MCF 10A (cell line): ENCODE data around the gene SIGLEC8. TPM values are rescaled to one million over a fixed set of nuclear protein-coding genes. Genes with fewer than 3 reads are reported as not detected.
A peak's percentile ranks its signal among the peaks of the same experiment; 100 is the strongest.

ENCODE experiments used
- BruUV-seq: library from RNA; stranded (reverse); fragments of 400-500 nt; replicated peaks from 2 replicates; lab custom pipeline; 2021; lab: Mats Ljungman, UMichigan
- CTCF ChIA-PET: fragments of 300-600 bp; sonication (Branson Sonifier 250); formaldehyde crosslinking; extraction: SDS; loops from one replicate; lab custom pipeline; 2021; ENCODE audit warnings: antibody characterized with exemption, inconsistent platforms; lab: Yijun Ruan, JAX
- POLR2A ChIA-PET: fragments of 300-600, 350-650 bp; sonication (Branson Sonifier 250); formaldehyde crosslinking; extraction: SDS; loops from one replicate; lab custom pipeline; 2020; ENCODE audit warnings: antibody characterized with exemption, inconsistent platforms; lab: Yijun Ruan, JAX
- DNase-seq: peaks from one replicate; pipeline ENCODE4 v3.0.0-alpha.2; 2018; ENCODE audit not compliant: unreplicated experiment
- H3K27ac Mint-ChIP-seq: one replicate; pipeline ENCODE4 v1.8.0; 2022; ENCODE audit warnings: mild to moderate bottlenecking, low read depth, mixed read lengths; ENCODE audit not compliant: unreplicated experiment
- H3K27me3 Mint-ChIP-seq: one replicate; pipeline ENCODE4 v1.8.0; 2022; ENCODE audit warnings: mixed read lengths; ENCODE audit not compliant: insufficient read depth, unreplicated experiment
- H3K36me3 Mint-ChIP-seq: one replicate; pipeline ENCODE4 v1.8.0; 2022; ENCODE audit warnings: mild to moderate bottlenecking, moderate library complexity, mixed read lengths; ENCODE audit not compliant: insufficient read depth, unreplicated experiment
- H3K4me1 Mint-ChIP-seq: one replicate; pipeline ENCODE4 v1.8.0; 2022; ENCODE audit warnings: mixed read lengths; ENCODE audit not compliant: insufficient read depth, unreplicated experiment
- H3K4me3 Mint-ChIP-seq: one replicate; pipeline ENCODE4 v1.8.0; 2022; ENCODE audit warnings: mild to moderate bottlenecking, moderate library complexity, mixed read lengths; ENCODE audit not compliant: unreplicated experiment
- H3K9me3 Mint-ChIP-seq: one replicate; pipeline ENCODE4 v1.8.0; 2022; ENCODE audit warnings: mixed read lengths; ENCODE audit not compliant: unreplicated experiment
- intact Hi-C: fragments of 100-400 bp; cut with micrococcal nuclease; formaldehyde crosslinking; loops from 2 replicates; pipeline ENCODE4 v1.14.1; 2022
- total RNA-seq: library from RNA; stranded (reverse); gene quantifications from 2 replicates; pipeline ENCODE4 v1.2.3, GENCODE V29; 2022
- TF ChIP-seq, protein P1 (sequence below): fragments of 200-600 bp; IDR thresholded peaks from one replicate; pipeline ENCODE4 v1.8.0; 2022; ENCODE audit warnings: antibody characterized with exemption, mild to moderate bottlenecking; ENCODE audit not compliant: unreplicated experiment

Gene SIGLEC8
- total RNA-seq, 1 experiment from 2014 or later = not detected

- Mint-ChIP-seq H3K4me1 (no peaks in the 10 kb centered on the region), H3K36me3 (no peaks in the 10 kb centered on the region), H3K9me3 (no peaks in the 10 kb centered on the region), H3K27me3 (peaks cover 26% of the 10 kb centered on the region), H3K27ac (no peak overlapping the region), H3K4me3 (no peak overlapping the region)
- BruUV-seq = no TSS peak
- TF ChIP-seq, protein P1, sequence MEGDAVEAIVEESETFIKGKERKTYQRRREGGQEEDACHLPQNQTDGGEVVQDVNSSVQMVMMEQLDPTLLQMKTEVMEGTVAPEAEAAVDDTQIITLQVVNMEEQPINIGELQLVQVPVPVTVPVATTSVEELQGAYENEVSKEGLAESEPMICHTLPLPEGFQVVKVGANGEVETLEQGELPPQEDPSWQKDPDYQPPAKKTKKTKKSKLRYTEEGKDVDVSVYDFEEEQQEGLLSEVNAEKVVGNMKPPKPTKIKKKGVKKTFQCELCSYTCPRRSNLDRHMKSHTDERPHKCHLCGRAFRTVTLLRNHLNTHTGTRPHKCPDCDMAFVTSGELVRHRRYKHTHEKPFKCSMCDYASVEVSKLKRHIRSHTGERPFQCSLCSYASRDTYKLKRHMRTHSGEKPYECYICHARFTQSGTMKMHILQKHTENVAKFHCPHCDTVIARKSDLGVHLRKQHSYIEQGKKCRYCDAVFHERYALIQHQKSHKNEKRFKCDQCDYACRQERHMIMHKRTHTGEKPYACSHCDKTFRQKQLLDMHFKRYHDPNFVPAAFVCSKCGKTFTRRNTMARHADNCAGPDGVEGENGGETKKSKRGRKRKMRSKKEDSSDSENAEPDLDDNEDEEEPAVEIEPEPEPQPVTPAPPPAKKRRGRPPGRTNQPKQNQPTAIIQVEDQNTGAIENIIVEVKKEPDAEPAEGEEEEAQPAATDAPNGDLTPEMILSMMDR = no peak
- intact Hi-C loops = no loop called here
- ChIA-PET CTCF (interaction anchor here (0.6 to 4.6 kb wide), 8 partner anchors 10 to 905 kb away, joined by 3 to 21 read pairs (median 4); no protein-coding TSS in a partner anchor), POLR2A (interaction anchor here (0.6 to 1.3 kb wide), 3 partner anchors 100 to 169 kb away, joined by 3 to 4 read pairs (median 3); no protein-coding TSS in a partner anchor)
- DNase-seq = no peak
Measured at GRCh38 chr19:51440052-51440451, 18.2 kb downstream of the SIGLEC8 start.

DNA sequence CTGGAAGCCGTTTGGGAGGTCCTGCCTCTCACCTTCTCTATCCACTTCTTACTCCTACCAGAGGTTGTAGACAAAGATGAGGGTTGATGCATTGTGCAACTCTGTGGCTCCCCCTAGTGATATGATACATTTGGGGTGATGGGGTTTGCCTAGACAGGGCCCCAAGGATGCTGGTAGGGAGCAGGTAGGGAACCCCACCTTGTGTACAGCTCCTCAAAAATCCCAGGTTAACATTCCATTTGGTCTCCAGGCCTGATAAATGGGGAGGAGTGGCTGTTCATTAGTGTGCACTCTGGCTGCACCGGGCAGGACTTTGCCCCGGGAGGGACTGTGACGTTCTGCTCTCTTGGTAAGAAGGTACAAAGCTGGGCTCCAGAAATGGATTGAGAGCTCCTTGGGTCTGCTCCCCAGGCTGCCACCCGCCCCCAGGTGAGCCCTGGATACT, 19.2 kb downstream of the SIGLEC8 start:
- Mint-ChIP-seq H3K9me3 (no peaks in the 10 kb centered on the region), H3K27me3 (peaks cover 26% of the 10 kb centered on the region), H3K4me3 (no peak overlapping the region), H3K36me3 (no peaks in the 10 kb centered on the region), H3K4me1 (no peaks in the 10 kb centered on the region), H3K27ac (no peak overlapping the region)
- ChIA-PET POLR2A (interaction anchor here (0.6 kb wide), 1 partner anchor 110 kb away, joined by 3 read pairs; no protein-coding TSS in a partner anchor), CTCF (interaction anchor here (0.5 to 4.6 kb wide), 7 partner anchors 9 to 690 kb away, joined by 3 to 21 read pairs (median 5); no protein-coding TSS in a partner anchor)
- intact Hi-C loops = loop anchor here (1.0 kb wide), 1 partner anchor 100 kb away; no protein-coding TSS in a partner anchor
- BruUV-seq = no TSS peak
- TF ChIP-seq, protein P1 = no peak
- peak; percentile 42 for DNase-seq

DNA sequence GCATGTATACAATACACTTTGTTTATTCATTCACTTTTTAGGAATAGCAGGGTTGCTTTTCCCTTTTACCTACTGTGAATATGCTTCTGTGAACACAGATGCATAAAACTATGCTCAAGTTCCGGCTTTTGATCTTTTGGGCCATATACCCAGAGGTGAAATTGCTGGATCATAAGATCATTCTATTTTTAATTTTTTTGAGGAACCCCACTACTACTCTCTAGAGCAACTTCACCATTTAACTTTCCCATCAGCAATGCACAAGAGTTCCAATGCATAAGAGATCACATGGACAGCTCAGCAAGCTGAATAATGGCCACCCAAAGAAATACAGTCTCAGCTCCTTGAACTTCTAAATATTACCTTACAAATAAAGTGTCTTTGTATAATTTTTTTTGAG, 23.8 kb downstream of the SIGLEC8 start:
- TF ChIP-seq, protein P1 = no peak
- Mint-ChIP-seq H3K9me3 (no peaks in the 10 kb centered on the region), H3K4me3 (no peak overlapping the region), H3K27me3 (no peaks in the 10 kb centered on the region), H3K27ac (no peak overlapping the region), H3K4me1 (no peaks in the 10 kb centered on the region), H3K36me3 (no peaks in the 10 kb centered on the region)
- no peak for DNase-seq
- ChIA-PET CTCF (interaction anchor here (0.5 to 1.2 kb wide), 5 partner anchors 13 to 219 kb away, joined by 3 to 4 read pairs (median 3); no protein-coding TSS in a partner anchor), POLR2A (no interaction called here)
- BruUV-seq = no TSS peak
- intact Hi-C loops = no loop called here

- H3K27ac Mint-ChIP-seq = no peak overlapping the region
- TF ChIP-seq, protein P1 = no peak
- H3K36me3 Mint-ChIP-seq = no peaks in the 10 kb centered on the region
- ChIA-PET CTCF (interaction anchor here (0.6 to 1.2 kb wide), 3 partner anchors 14 to 99 kb away, joined by 3 to 4 read pairs (median 4); no protein-coding TSS in a partner anchor), POLR2A (no interaction called here)
- no TSS peak for BruUV-seq
- intact Hi-C loops = no loop called here
- no peak overlapping the region for H3K4me3 Mint-ChIP-seq
- DNase-seq = no peak
- no peaks in the 10 kb centered on the region for H3K4me1 Mint-ChIP-seq
- no peaks in the 10 kb centered on the region for H3K9me3 Mint-ChIP-seq
- H3K27me3 Mint-ChIP-seq = no peaks in the 10 kb centered on the region
Measured at GRCh38 chr19:51433043-51433442, 25.2 kb downstream of the SIGLEC8 start.
